Measurements from ENCODE around the gene KIRREL2.

The KIRREL2 gene

GRCh38 chr19:35856546-35857149, at the start of gene KIRREL2:
TSS of gene KIRREL2 (plus strand) at chr19:35856911. CDS start at chr19:35857120, 209 bp downstream.
- DNase-seq (ENCODE audit: insufficient read length, low spot score) (no peak), FAIRE-seq (no peak)
- TF ChIP-seq POLR2A (IDR thresholded peaks at IDR 0.05; ENCODE audit: low read depth, low read length): no peak

GRCh38 chr19:35807633-35808032, 49.1 kb upstream of the KIRREL2 start:
- DNase-seq (ENCODE audit: insufficient read length, low spot score) (no peak), FAIRE-seq (no peak)
- TF ChIP-seq POLR2A (IDR thresholded peaks at IDR 0.05; ENCODE audit: low read depth, low read length): no peak

- no peak for TF ChIP-seq POLR2A (IDR thresholded peaks at IDR 0.05; ENCODE audit: low read depth, low read length)
- no peak for FAIRE-seq
- no peak for DNase-seq (ENCODE audit: insufficient read length, low spot score)
Measured at GRCh38 chr19:35811317-35812219, 45.1 kb upstream of the KIRREL2 start.

DNA sequence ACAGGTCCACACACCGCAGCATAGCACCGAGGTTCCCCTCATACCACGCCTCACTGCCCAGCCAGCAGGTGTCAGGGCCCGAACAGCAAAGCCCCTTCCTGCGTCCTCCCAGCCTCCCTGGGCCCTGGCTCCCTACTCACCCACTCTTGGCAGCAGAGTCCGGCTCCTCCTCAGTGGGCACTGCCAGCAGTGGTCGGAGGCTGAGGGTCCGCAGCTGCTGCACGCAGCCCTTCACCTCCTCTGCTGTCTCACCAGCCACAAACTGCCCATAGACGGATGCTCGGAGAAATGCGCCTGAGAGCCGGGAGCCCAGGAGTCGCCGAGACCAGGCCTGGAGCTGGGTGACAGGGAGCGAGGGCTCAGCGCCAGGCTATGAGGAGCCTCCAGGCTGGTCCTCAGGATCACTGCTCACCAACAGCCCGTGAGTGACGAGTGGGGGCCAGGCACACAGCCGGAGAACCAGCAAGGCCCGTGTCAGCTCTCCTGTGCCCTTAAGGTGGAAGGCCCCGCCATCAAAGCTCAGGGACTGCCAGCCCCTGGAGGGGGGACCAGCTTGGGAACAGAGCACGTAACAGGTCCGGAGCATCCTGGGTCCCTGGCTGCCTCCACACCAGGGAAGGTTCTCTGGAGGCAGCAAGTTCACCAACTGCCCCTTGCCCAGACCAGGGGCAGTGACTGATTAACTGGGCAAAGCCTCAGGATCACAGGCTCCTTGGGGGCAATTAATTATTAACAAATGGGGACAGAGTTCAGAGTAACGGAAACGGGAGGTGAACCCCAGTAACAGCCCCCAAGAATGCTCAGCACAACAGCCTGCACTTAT, 44.3 kb upstream of the KIRREL2 start, which contains the start of gene PRODH2:
TSS of gene PRODH2 (minus strand) at position 626 of the 823 bp plus-strand sequence. CDS start at position 586, 40 bp downstream.
- FAIRE-seq (no peak), DNase-seq (ENCODE audit: insufficient read length, low spot score) (no peak)
- no peak for TF ChIP-seq POLR2A (IDR thresholded peaks at IDR 0.05; ENCODE audit: low read depth, low read length)

DNA sequence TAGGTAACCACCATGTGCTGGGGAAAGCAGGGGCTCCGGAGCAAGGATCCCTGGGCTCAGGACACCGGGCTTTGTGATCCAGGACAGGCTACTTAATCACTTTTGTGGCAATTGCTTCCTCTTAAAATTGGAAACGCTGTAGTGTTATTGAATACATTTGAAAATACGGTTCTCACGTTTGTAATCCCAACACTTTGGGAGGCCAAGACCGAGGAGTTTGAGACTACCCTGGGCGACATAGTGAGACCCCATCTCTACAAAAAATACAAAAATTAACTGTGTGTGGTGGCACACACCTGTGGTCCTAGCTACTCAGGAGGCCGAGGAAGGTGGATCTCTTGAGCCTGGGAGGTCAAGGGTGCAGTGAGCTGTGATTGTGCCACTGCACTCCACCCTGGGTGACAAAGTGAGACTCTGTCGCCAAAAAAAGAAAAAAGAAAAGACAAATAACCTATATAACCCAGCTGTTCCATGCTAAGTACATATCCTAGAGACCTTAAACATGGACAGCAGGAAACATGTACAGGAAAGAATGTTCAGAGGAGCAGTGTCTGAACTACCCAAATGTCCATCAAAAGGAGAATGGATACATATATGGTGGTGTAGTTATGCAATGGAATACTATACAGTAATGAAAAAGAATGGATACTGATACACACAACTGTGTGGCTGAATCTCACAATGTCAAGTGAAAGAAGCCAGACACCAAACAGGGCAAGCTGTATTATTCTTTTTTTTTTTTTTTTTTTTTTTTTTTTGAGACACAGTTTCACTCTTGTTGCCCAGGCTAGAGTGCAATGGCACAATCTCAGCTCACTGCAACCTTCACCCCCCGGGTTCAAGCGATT, 43.4 kb upstream of the KIRREL2 start:
- no peak for FAIRE-seq
- TF ChIP-seq POLR2A (IDR thresholded peaks at IDR 0.05; ENCODE audit: low read depth, low read length): no peak

DNA sequence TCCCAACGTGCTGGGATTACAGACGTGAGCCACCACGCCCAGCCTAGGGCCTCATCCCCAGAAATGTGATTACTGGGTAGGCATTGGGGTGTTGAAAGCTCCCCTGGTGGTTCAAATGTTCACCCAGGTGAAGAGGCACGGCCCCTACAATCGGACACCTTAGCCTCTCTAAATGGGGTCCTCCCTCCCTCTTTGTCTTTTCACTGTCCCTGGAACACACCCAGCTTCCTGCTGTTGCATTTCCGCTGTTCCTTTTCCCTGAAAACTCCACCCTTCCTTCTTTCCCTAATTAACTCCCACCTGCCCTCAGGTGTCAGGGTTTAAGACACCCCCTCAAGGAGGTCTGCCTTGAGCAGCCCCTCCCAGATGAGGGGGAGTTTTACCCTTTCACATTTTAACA, 40.4 kb upstream of the KIRREL2 start:
- FAIRE-seq (no peak), DNase-seq (ENCODE audit: insufficient read length, low spot score) (no peak)
- no peak for TF ChIP-seq POLR2A (IDR thresholded peaks at IDR 0.05; ENCODE audit: low read depth, low read length)

More for the DNA sequence above, 43.4 kb upstream of the KIRREL2 start:
- no peak for DNase-seq (ENCODE audit: insufficient read length, low spot score)

GRCh38 chr19:35816846-35817245, 39.9 kb upstream of the KIRREL2 start:
- no peak for DNase-seq (ENCODE audit: insufficient read length, low spot score)
- no peak for TF ChIP-seq POLR2A (IDR thresholded peaks at IDR 0.05; ENCODE audit: low read depth, low read length)
- FAIRE-seq: no peak

- FAIRE-seq (no peak), DNase-seq (ENCODE audit: insufficient read length, low spot score) (no peak)
- TF ChIP-seq POLR2A (IDR thresholded peaks at IDR 0.05; ENCODE audit: low read depth, low read length): no peak
Measured at GRCh38 chr19:35818445-35818844, 38.3 kb upstream of the KIRREL2 start.

- no peak for DNase-seq (ENCODE audit: insufficient read length, low spot score)
- no peak for FAIRE-seq
- TF ChIP-seq POLR2A (IDR thresholded peaks at IDR 0.05; ENCODE audit: low read depth, low read length): no peak
Measured at GRCh38 chr19:35822579-35822978, 34.1 kb upstream of the KIRREL2 start.

DNA sequence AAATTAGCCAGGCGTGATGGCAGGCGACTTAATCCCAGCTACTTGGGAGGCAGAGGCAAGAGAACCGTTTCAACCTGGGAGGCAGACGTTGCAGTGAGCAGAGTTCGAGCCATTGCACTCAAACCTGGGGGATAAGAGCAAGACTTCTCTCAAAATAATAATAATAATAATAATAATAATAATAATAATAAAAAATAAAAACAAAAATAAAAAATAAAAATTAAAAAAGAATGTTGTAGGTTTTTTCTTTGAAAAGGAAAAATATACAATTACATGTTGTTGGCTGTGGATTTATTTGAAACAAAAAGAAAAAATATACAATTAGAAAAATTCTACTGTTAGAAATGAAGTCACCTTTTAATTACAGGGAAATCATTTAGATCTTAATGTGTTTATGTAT, 32.6 kb upstream of the KIRREL2 start:
- no peak for TF ChIP-seq POLR2A (IDR thresholded peaks at IDR 0.05; ENCODE audit: low read depth, low read length)
- DNase-seq (ENCODE audit: insufficient read length, low spot score) (no peak), FAIRE-seq (no peak)

DNA sequence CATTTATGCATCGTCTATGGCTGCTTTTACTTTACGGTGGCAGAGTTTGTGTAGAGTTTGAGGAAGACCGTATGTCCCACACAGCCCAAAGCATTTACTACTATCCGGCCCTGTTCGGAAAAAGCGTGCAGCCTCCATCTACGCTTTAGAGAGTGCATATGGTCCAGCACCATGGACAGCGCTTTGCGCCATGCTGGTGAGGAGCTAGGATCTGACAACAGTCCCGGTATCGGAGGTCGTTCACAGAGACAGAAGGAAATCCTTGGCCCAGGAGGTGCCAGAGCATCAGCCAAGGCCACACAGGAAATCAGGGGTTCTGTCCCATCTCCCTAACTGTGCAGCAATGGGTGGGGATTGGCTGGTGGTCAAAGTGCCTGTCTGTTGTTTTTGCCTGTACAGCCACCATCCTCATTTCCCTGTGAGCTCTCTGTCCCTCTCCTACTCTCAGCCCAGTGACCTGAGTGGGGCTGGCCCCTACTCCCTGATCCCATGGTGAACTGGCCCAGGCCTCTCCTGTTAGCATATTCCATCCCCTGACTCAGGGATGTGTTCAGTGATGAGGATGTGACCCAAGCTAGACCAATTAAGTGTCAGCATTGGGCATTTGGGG, 27.9 kb upstream of the KIRREL2 start:
- no peak for TF ChIP-seq POLR2A (IDR thresholded peaks at IDR 0.05; ENCODE audit: low read depth, low read length)
- DNase-seq (ENCODE audit: insufficient read length, low spot score) (no peak), FAIRE-seq (no peak)

DNA sequence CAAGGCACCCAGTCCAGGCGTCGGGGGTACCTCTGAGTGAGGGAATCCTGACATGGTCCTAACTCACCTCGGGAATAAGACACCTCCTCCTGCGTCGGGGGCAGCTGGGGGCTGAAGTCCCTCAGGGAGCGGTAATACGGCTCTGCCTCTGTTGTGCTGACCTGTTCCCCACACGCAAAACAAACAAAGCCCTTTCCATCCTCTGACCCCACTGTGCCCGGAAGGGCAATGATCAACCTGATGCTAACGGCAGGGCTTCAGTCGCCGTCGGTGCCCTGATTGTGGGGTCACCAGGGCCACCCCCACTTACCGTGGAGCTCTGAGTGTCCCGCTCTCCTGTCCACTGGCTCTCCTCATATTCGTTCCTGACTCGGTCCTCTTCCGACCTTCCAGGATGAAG, 25.7 kb upstream of the KIRREL2 start:
- FAIRE-seq (no peak), DNase-seq (ENCODE audit: insufficient read length, low spot score) (no peak)
- TF ChIP-seq POLR2A (IDR thresholded peaks at IDR 0.05; ENCODE audit: low read depth, low read length): no peak

DNA sequence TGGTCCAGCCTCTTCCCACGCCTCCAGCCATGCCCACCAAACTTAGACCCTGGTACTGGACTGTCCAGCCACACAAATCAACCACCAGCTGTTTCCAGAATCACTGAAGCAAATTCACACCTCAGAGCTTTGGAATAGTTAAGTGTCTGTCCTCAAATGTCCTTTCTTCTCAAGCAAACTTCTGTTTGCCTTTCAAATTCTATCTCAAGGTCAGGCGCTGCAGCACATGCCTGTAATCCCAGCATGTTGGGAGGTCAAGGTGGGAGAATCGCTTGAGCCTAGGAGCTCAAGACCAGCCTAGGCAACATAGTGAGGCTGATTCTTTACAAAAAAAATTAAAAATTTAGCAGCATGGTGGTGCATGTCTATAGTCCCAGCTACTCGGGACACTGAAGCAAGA, 24.7 kb upstream of the KIRREL2 start:
- no peak for FAIRE-seq
- no peak for TF ChIP-seq POLR2A (IDR thresholded peaks at IDR 0.05; ENCODE audit: low read depth, low read length)
- no peak for DNase-seq (ENCODE audit: insufficient read length, low spot score)
